Urinary bladder (tissue), 4 donors: ENCODE measurements around the gene ATOH8. TPM values are rescaled to one million over a fixed set of nuclear protein-coding genes. Genes with fewer than 3 reads are reported as not detected.

Experiments
- DNase-seq: peaks from one replicate; pipeline ENCODE4 v3.0.0-alpha.2; 2015; ENCODE audit errors: extremely low spot score
- H3K27ac ChIP-seq: one replicate; pipeline ENCODE4 v1.5.1; 2013; ENCODE audit warnings: low read depth, mild to moderate bottlenecking, moderate library complexity
- H3K36me3 ChIP-seq: one replicate; pipeline ENCODE4 v1.6.1; 2013; ENCODE audit warnings: mild to moderate bottlenecking, moderate library complexity; ENCODE audit not compliant: insufficient read depth
- H3K4me1 ChIP-seq: one replicate; pipeline ENCODE4 v1.6.1; 2013; ENCODE audit warnings: mild to moderate bottlenecking, moderate library complexity; ENCODE audit not compliant: insufficient read depth
- H3K4me3 ChIP-seq: one replicate; pipeline ENCODE4 v1.5.1; 2013; ENCODE audit warnings: low read depth, low read length
- WGBS: extraction: QIAGEN DNeasy Blood & Tissue Kit; methylation state at CpG from one replicate; pipeline ENCODE4 v1.1.7; 2013; 5-methylcytosine and 5-hydroxymethylcytosine counted together
- polyA plus RNA-seq: library from polyadenylated mRNA; stranded (reverse); fragments of 200-250 nt; gene quantifications from one replicate; pipeline ENCODE4 v1.2.3, GENCODE V29; 2013
- total RNA-seq: library from RNA; depleted of rRNA; stranded (reverse); fragments of >200 nt; gene quantifications from one replicate; pipeline ENCODE4 v1.2.3, GENCODE V29; 2014
- donor health status: healthy with polysubstance abuse.
- donor health status: healthy.

Gene ATOH8
- total and polyA plus RNA-seq, 2 donors = 18.3 to 49.2 TPM

GRCh38 chr2:85758361-85759256, 4.8 kb downstream of the ATOH8 start:
- Histone ChIP-seq H3K36me3 (no peaks in the 10 kb centered on the region), H3K27ac (no peak overlapping the region), H3K4me1 (peaks cover 3% of the 10 kb centered on the region), H3K4me3 (peak overlapping the region; percentile 18)
- no peak for DNase-seq
- 79% methylated on average over 19 of the region's 19 CpGs for WGBS

- WGBS = 92% methylated on average over 5 of the region's 5 CpGs
- DNase-seq = no peak
- H3K4me3 ChIP-seq = peak overlapping the region; percentile 18
- H3K27ac ChIP-seq = no peak overlapping the region
- H3K36me3 ChIP-seq = no peaks in the 10 kb centered on the region
- H3K4me1 ChIP-seq = peaks cover 3% of the 10 kb centered on the region
Observed at GRCh38 chr2:85759257-85759613, 5.4 kb downstream of the ATOH8 start.

GRCh38 chr2:85760371-85760770, 6.6 kb downstream of the ATOH8 start:
- Histone ChIP-seq H3K36me3 (no peaks in the 10 kb centered on the region), H3K4me1 (peaks cover 3% of the 10 kb centered on the region), H3K27ac (no peak overlapping the region), H3K4me3 (no peak overlapping the region)
- 72% methylated on average over 6 of the region's 6 CpGs for WGBS
- no peak for DNase-seq

- Histone ChIP-seq H3K36me3 (no peaks in the 10 kb centered on the region), H3K4me1 (peaks cover 3% of the 10 kb centered on the region), H3K4me3 (no peak overlapping the region), H3K27ac (no peak overlapping the region)
- no peak for DNase-seq
- 93% methylated on average over 8 of the region's 8 CpGs for WGBS
Observed at GRCh38 chr2:85760872-85761271, 7.1 kb downstream of the ATOH8 start.

GRCh38 chr2:85761512-85761944, 7.7 kb downstream of the ATOH8 start:
- no peak overlapping the region for H3K4me3 ChIP-seq
- H3K36me3 ChIP-seq = no peaks in the 10 kb centered on the region
- no peak overlapping the region for H3K27ac ChIP-seq
- H3K4me1 ChIP-seq = peaks cover 4% of the 10 kb centered on the region
- DNase-seq = no peak
- WGBS = 67% methylated on average over 3 of the region's 3 CpGs

GRCh38 chr2:85761946-85762345, 8.2 kb downstream of the ATOH8 start:
- H3K36me3 ChIP-seq = no peaks in the 10 kb centered on the region
- H3K4me3 ChIP-seq = no peak overlapping the region
- no peak overlapping the region for H3K27ac ChIP-seq
- 94% methylated on average over 4 of the region's 4 CpGs for WGBS
- peaks cover 4% of the 10 kb centered on the region for H3K4me1 ChIP-seq
- DNase-seq = no peak

- 81% methylated on average over 4 of the region's 4 CpGs for WGBS
- H3K36me3 ChIP-seq = no peaks in the 10 kb centered on the region
- peaks cover 1% of the 10 kb centered on the region for H3K4me1 ChIP-seq
- H3K27ac ChIP-seq = no peak overlapping the region
- H3K4me3 ChIP-seq = no peak overlapping the region
- no peak for DNase-seq
Observed at GRCh38 chr2:85763132-85763531, 9.3 kb downstream of the ATOH8 start.

GRCh38 chr2:85763831-85764230, 10.0 kb downstream of the ATOH8 start:
- no peaks in the 10 kb centered on the region for H3K36me3 ChIP-seq
- no peak for DNase-seq
- WGBS = 93% methylated on average over 16 of the region's 16 CpGs
- no peak overlapping the region for H3K4me3 ChIP-seq
- peaks cover 1% of the 10 kb centered on the region for H3K4me1 ChIP-seq
- no peak overlapping the region for H3K27ac ChIP-seq

GRCh38 chr2:85765081-85765731, 11.4 kb downstream of the ATOH8 start:
- no peak overlapping the region for H3K4me3 ChIP-seq
- no peaks in the 10 kb centered on the region for H3K36me3 ChIP-seq

GRCh38 chr2:85766229-85766628, 12.4 kb downstream of the ATOH8 start:
- 79% methylated on average over 7 of the region's 7 CpGs for WGBS
- Histone ChIP-seq H3K4me1 (peaks cover 1% of the 10 kb centered on the region), H3K4me3 (no peak overlapping the region), H3K27ac (no peak overlapping the region), H3K36me3 (no peaks in the 10 kb centered on the region)
- no peak for DNase-seq

More at GRCh38 chr2:85765081-85765731, 11.4 kb downstream of the ATOH8 start:
- DNase-seq = no peak
- WGBS = 74% methylated on average over 26 of the region's 26 CpGs
- H3K4me1 ChIP-seq = peaks cover 1% of the 10 kb centered on the region
- H3K27ac ChIP-seq = no peak overlapping the region

GRCh38 chr2:85767803-85768665, 14.2 kb downstream of the ATOH8 start:
- H3K36me3 ChIP-seq = no peaks in the 10 kb centered on the region
- no peak overlapping the region for H3K27ac ChIP-seq
- DNase-seq = no peak
- H3K4me3 ChIP-seq = no peak overlapping the region
- WGBS = 80% methylated on average over 12 of the region's 12 CpGs
- H3K4me1 ChIP-seq = peaks cover 4% of the 10 kb centered on the region

GRCh38 chr2:85768713-85769112, 14.9 kb downstream of the ATOH8 start:
- no peak for DNase-seq
- Histone ChIP-seq H3K36me3 (no peaks in the 10 kb centered on the region), H3K27ac (no peak overlapping the region), H3K4me3 (no peak overlapping the region), H3K4me1 (peaks cover 6% of the 10 kb centered on the region)
- WGBS = 26% methylated on average over 8 of the region's 8 CpGs

- no peaks in the 10 kb centered on the region for H3K36me3 ChIP-seq
- H3K4me3 ChIP-seq = no peak overlapping the region
- H3K27ac ChIP-seq = no peak overlapping the region
- H3K4me1 ChIP-seq = peaks cover 6% of the 10 kb centered on the region
- WGBS = 81% methylated on average over 12 of the region's 12 CpGs
- DNase-seq = no peak
Observed at GRCh38 chr2:85769236-85769982, 15.6 kb downstream of the ATOH8 start.
